ENCODE data around the gene CMTM1. TPM values are rescaled to one million over a fixed set of nuclear protein-coding genes. Genes with fewer than 3 reads are reported as not detected.

The CMTM1 gene
- total and polyA plus RNA-seq, 4 donors: 4.5 to 12.8 (median 10.0) TPM

Small RNAs within 50 kb of the gene (small RNA-seq; reads per million reads assigned to genes)
- not detected for gene CKLF-CMTM1 (ENCODE audit: low replicate concordance)

Other genes with a start within 250 kb of the CMTM1 start
- gene CDH5, start 199.7 kb upstream of the CMTM1 start, total RNA-seq: 10 to 100 TPM; 23.5 to 78.3 TPM
- 10 to 100 TPM; 29.0 to 41.7 TPM for gene CDH5, start 199.7 kb upstream of the CMTM1 start, polyA plus RNA-seq (ENCODE audit: insufficient read length in 2 of 2)
- gene BEAN1, start 139.1 kb upstream of the CMTM1 start, total RNA-seq: 1 to 10 TPM; 4.9 to 5.7 TPM
- 10 to 100 TPM; 26.1 to 27.0 TPM for gene BEAN1, start 139.1 kb upstream of the CMTM1 start, polyA plus RNA-seq (ENCODE audit: insufficient read length in 2 of 2)
- 10 to 100 TPM; 32.6 to 42.8 TPM for gene TK2, start 16.3 kb upstream of the CMTM1 start, total RNA-seq
- gene TK2, start 16.3 kb upstream of the CMTM1 start, polyA plus RNA-seq (ENCODE audit: insufficient read length in 2 of 2): 10 to 100 TPM; 37.2 to 39.2 TPM
- gene CKLF, start 13.9 kb upstream of the CMTM1 start, total RNA-seq: 10 to 100 TPM; 40.3 to 65.1 TPM
- 10 to 100 TPM; 38.1 to 41.0 TPM for gene CKLF, start 13.9 kb upstream of the CMTM1 start, polyA plus RNA-seq (ENCODE audit: insufficient read length in 2 of 2)
- 1 to 10 TPM in 1 of 2 donors, under 1 TPM in 1; 0.33 to 1.7 TPM for gene CMTM2, start 13.0 kb downstream of the CMTM1 start, total RNA-seq
- 1 to 10 TPM in 1 of 2 donors, under 1 TPM in 1; 0.48 to 1.5 TPM for gene CMTM2, start 13.0 kb downstream of the CMTM1 start, polyA plus RNA-seq (ENCODE audit: insufficient read length in 2 of 2)
- 10 to 100 TPM; 13.7 to 22.0 TPM for gene CMTM3, start 38.3 kb downstream of the CMTM1 start, total RNA-seq
- gene CMTM3, start 38.3 kb downstream of the CMTM1 start, polyA plus RNA-seq (ENCODE audit: insufficient read length in 2 of 2): 10 to 100 TPM; 41.0 to 48.4 TPM
- gene CMTM4, start 130.3 kb downstream of the CMTM1 start, total RNA-seq: 10 to 100 TPM; 34.8 to 64.3 TPM
- gene CMTM4, start 130.3 kb downstream of the CMTM1 start, polyA plus RNA-seq (ENCODE audit: insufficient read length in 2 of 2): 10 to 100 TPM; 44.1 to 57.1 TPM
- gene DYNC1LI2, start 185.2 kb downstream of the CMTM1 start, total RNA-seq: 100 to 1,000 TPM; 137 to 194 TPM
- 100 to 1,000 TPM; 171 to 178 TPM for gene DYNC1LI2, start 185.2 kb downstream of the CMTM1 start, polyA plus RNA-seq (ENCODE audit: insufficient read length in 2 of 2)
- under 1 TPM in 1 of 2 donors, not detected in 1; 0.10 TPM for gene TERB1, start 235.1 kb downstream of the CMTM1 start, total RNA-seq
- under 1 TPM in 1 of 2 donors, not detected in 1; 0.35 TPM for gene TERB1, start 235.1 kb downstream of the CMTM1 start, polyA plus RNA-seq (ENCODE audit: insufficient read length in 2 of 2)

Data from spinal cord (tissue), 4 donors.